ENCODE data around the gene THOP1. TPM values are rescaled to one million over a fixed set of nuclear protein-coding genes. Genes with fewer than 3 reads are reported as not detected.

Gene THOP1
- total RNA-seq, 1 donor = 70.0 TPM

GRCh38 chr19:2782936-2783780 is 2.1 kb upstream of the THOP1 start, which contains the start of gene SGTA:
TSS of gene SGTA (minus strand) at chr19:2783273. CDS start at chr19:2769068, 14,205 bp downstream.
- peak within 1 kb of the TSS; percentile 79 for H3K4me3 ChIP-seq (ENCODE audit: low read depth, low read length)
- peak; percentile 99 for DNase-seq (ENCODE audit: low read depth)
- TF ChIP-seq, protein P1, sequence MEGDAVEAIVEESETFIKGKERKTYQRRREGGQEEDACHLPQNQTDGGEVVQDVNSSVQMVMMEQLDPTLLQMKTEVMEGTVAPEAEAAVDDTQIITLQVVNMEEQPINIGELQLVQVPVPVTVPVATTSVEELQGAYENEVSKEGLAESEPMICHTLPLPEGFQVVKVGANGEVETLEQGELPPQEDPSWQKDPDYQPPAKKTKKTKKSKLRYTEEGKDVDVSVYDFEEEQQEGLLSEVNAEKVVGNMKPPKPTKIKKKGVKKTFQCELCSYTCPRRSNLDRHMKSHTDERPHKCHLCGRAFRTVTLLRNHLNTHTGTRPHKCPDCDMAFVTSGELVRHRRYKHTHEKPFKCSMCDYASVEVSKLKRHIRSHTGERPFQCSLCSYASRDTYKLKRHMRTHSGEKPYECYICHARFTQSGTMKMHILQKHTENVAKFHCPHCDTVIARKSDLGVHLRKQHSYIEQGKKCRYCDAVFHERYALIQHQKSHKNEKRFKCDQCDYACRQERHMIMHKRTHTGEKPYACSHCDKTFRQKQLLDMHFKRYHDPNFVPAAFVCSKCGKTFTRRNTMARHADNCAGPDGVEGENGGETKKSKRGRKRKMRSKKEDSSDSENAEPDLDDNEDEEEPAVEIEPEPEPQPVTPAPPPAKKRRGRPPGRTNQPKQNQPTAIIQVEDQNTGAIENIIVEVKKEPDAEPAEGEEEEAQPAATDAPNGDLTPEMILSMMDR (IDR thresholded peaks at IDR 0.05; ENCODE audit: insufficient read depth, low read length) = peak; percentile 55

GRCh38 chr19:2783781-2784145 is 1.5 kb upstream of the THOP1 start:
- DNase-seq (ENCODE audit: low read depth) = no peak
- H3K4me3 ChIP-seq (ENCODE audit: low read depth, low read length) = peak overlapping the region; percentile 58
- TF ChIP-seq, protein P1 (IDR thresholded peaks at IDR 0.05; ENCODE audit: insufficient read depth, low read length) = no peak

DNA sequence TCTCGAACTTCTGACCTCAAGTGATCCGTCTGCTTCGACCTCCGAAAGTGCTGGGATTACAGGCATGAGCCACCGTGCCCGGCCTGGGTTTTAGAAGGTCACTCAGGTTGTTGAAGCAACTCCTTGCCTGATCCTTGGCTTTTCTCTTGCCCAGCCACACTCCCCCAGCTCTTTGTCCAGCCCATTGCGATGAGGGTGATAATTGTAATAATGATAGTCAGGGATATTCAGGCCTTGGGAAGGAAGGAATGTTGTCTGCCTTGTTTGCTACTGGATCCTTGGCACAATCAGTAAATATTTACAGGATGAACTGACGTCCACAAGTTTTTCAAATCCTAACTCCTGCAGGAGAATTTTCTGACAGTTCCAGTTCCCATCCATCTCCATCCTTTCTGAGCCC is 1.8 kb downstream of the THOP1 start:
- DNase-seq (ENCODE audit: low read depth) = no peak
- no peak overlapping the region for H3K4me3 ChIP-seq (ENCODE audit: low read depth, low read length)
- TF ChIP-seq, protein P1 (IDR thresholded peaks at IDR 0.05; ENCODE audit: insufficient read depth, low read length) = no peak

GRCh38 chr19:2788237-2788636 is 2.9 kb downstream of the THOP1 start:
- H3K4me3 ChIP-seq (ENCODE audit: low read depth, low read length) = no peak overlapping the region
- DNase-seq (ENCODE audit: low read depth) = no peak
- TF ChIP-seq, protein P1 (IDR thresholded peaks at IDR 0.05; ENCODE audit: insufficient read depth, low read length) = no peak

- TF ChIP-seq, protein P1 (IDR thresholded peaks at IDR 0.05; ENCODE audit: insufficient read depth, low read length) = no peak
- no peak overlapping the region for H3K4me3 ChIP-seq (ENCODE audit: low read depth, low read length)
- no peak for DNase-seq (ENCODE audit: low read depth)
Observed at GRCh38 chr19:2790194-2790556, 4.9 kb downstream of the THOP1 start.

DNA sequence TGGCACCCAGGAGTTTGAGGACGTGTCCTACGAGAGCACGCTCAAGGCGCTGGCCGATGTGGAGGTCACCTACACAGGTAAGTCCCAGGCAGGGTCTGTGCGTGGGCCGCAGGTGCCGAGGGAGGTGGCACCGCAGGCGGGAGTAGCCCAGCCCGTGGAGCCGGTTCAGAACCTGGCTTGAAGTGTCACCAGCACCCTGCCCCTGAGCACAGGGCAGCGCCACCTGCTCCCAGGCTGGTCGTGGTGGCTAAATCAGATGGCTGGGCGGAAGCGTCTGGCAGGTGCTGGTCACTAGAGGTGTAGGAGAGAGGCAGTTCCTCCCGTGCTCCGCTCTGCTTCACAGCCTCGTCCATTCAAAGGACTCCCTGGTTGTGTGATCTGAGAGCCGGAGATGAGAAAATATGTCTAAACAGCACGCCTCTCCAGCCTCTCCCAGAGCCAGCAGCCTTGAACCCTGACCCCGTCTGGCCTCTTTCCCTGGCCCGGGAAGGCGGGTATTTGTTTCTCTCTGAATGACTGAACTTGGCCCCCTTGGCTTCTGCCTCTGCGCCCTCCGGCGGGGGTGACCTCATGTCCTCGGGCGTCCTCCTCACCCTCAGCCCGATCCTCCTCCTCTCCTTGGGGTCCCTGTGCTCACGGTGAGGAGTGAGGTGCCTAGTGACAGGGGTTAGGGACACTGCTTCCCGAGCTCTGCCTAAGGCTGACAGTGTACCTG is 5.4 kb downstream of the THOP1 start:
- no peak overlapping the region for H3K4me3 ChIP-seq (ENCODE audit: low read depth, low read length)
- DNase-seq (ENCODE audit: low read depth) = no peak
- TF ChIP-seq, protein P1 (IDR thresholded peaks at IDR 0.05; ENCODE audit: insufficient read depth, low read length) = no peak
